Endodermal cell (in vitro differentiated cells): ENCODE measurements around the gene CD207. TPM values are rescaled to one million over a fixed set of nuclear protein-coding genes. Genes with fewer than 3 reads are reported as not detected.
A peak's percentile ranks its signal among the peaks of the same experiment; 100 is the strongest.

Source experiments
- DNase-seq: peaks from one replicate; pipeline ENCODE4 v3.0.0-alpha.2; 2017
- H3K27ac ChIP-seq: 2 replicates; pipeline ENCODE4 v1.5.1; 2013; ENCODE audit warnings: mild to moderate bottlenecking, low read depth, low read length, moderate library complexity
- H3K27me3 ChIP-seq: 2 replicates; pipeline ENCODE4 v1.6.1; 2013; ENCODE audit warnings: mild to moderate bottlenecking, low read length, moderate library complexity; ENCODE audit not compliant: insufficient read depth, control insufficient read depth, poor library complexity, severe bottlenecking
- H3K36me3 ChIP-seq: 2 replicates; pipeline ENCODE4 v1.7.0; 2013; ENCODE audit warnings: mild to moderate bottlenecking, low read length, moderate library complexity; ENCODE audit not compliant: control insufficient read depth, insufficient read depth
- H3K4me1 ChIP-seq: one replicate; pipeline ENCODE4 v1.7.0; 2013; ENCODE audit warnings: low read length; ENCODE audit not compliant: control insufficient read depth, insufficient read depth
- H3K4me3 ChIP-seq: 2 replicates; pipeline ENCODE4 v1.5.1; 2013; ENCODE audit warnings: mild to moderate bottlenecking, low read length, moderate library complexity
- H3K9ac ChIP-seq: 2 replicates; pipeline ENCODE4 v1.6.1; 2013; ENCODE audit warnings: mild to moderate bottlenecking, low read length, moderate library complexity; ENCODE audit not compliant: poor library complexity, severe bottlenecking; ENCODE audit errors: extremely low read depth
- H3K9me3 ChIP-seq: 2 replicates; pipeline ENCODE4 v1.6.1; 2013; ENCODE audit warnings: mild to moderate bottlenecking, low read length, moderate library complexity; ENCODE audit not compliant: control insufficient read depth
- H3K27ac Mint-ChIP-seq: 2 replicates; pipeline ENCODE4 v1.8.0; 2020; ENCODE audit warnings: mixed read lengths
- H3K27me3 Mint-ChIP-seq: 2 replicates; pipeline ENCODE4 v1.8.0; 2021; ENCODE audit warnings: mild to moderate bottlenecking, mixed read lengths; ENCODE audit not compliant: insufficient read depth
- H3K36me3 Mint-ChIP-seq: 2 replicates; pipeline ENCODE4 v1.8.0; 2020; ENCODE audit warnings: low read depth, mixed read lengths
- H3K4me1 Mint-ChIP-seq: 2 replicates; pipeline ENCODE4 v1.8.0; 2020; ENCODE audit warnings: mixed read lengths
- H3K4me3 Mint-ChIP-seq: 2 replicates; pipeline ENCODE4 v1.8.0; 2020; ENCODE audit warnings: mild to moderate bottlenecking, moderate library complexity, mixed read lengths
- H3K9me3 Mint-ChIP-seq: 2 replicates; pipeline ENCODE4 v1.8.0; 2020; ENCODE audit warnings: mild to moderate bottlenecking, mixed read lengths
- CTCF ChIP-seq: fragments of 200-600 bp; sonication (generic); conservative IDR thresholded peaks from 2 replicates; pipeline ENCODE4 v1.5.0; 2021; ENCODE audit warnings: antibody characterized with exemption, mild to moderate bottlenecking
- WGBS, 2 experiments: methylation state at CpG; one replicate each; pipeline versions ENCODE4 v1.1.5 to v1.1.7; 2013; ENCODE audit warnings: missing lambda C conversion rate in 2 of 2, mixed read lengths in 1 of 2; ENCODE audit not compliant: insufficient coverage in 1 of 2, insufficient read length in 1 of 2; 5-methylcytosine and 5-hydroxymethylcytosine counted together
- total RNA-seq, 2 donors: library from RNA; stranded (reverse); fragmentation: NEBNext Ultra II Directional in 1 of 2; extraction: Animal tissue kit (Norgen Biotek cat#: 25700) in 1 of 2; gene quantifications; 2 replicates in 1 of 2; 3 replicates in 1 of 2; pipeline ENCODE4 v1.2.1, GENCODE V29; 2021

Gene CD207
- total RNA-seq, 2 donors from 2014 or later, result not detected

- no peak overlapping the region for H3K4me3 Mint-ChIP-seq
- Histone ChIP-seq H3K9me3 (no peaks in the 10 kb centered on the region), H3K4me3 (no peak overlapping the region), H3K27me3 (peaks cover 67% of the 10 kb centered on the region), H3K4me1 (no peaks in the 10 kb centered on the region), H3K9ac (no peak overlapping the region), H3K27ac (no peak overlapping the region), H3K36me3 (no peaks in the 10 kb centered on the region)
- WGBS, 2 experiments, result 15 to 20% methylated on average over 11 to 36 of the region's 36 CpGs
- H3K9me3 Mint-ChIP-seq, result no peaks in the 10 kb centered on the region
- H3K4me1 Mint-ChIP-seq, result no peaks in the 10 kb centered on the region
- peaks cover 90% of the 10 kb centered on the region for H3K27me3 Mint-ChIP-seq
- H3K36me3 Mint-ChIP-seq, result no peaks in the 10 kb centered on the region
- peak; percentile 96 for DNase-seq
- peak; percentile 95 for TF ChIP-seq CTCF
- H3K27ac Mint-ChIP-seq, result no peak overlapping the region
Measured at GRCh38 chr2:70871398-70872211, 36.0 kb upstream of the CD207 start.

- Histone ChIP-seq H3K27ac (no peak overlapping the region), H3K27me3 (peaks cover 63% of the 10 kb centered on the region), H3K9ac (no peak overlapping the region), H3K9me3 (no peaks in the 10 kb centered on the region), H3K4me1 (no peaks in the 10 kb centered on the region), H3K36me3 (no peaks in the 10 kb centered on the region), H3K4me3 (no peak overlapping the region)
- Mint-ChIP-seq H3K36me3 (no peaks in the 10 kb centered on the region), H3K27me3 (peaks cover 89% of the 10 kb centered on the region), H3K4me1 (no peaks in the 10 kb centered on the region), H3K4me3 (no peak overlapping the region), H3K9me3 (no peaks in the 10 kb centered on the region), H3K27ac (no peak overlapping the region)
- peak; percentile 46 for DNase-seq
- no peak for TF ChIP-seq CTCF
- 80 to 82% methylated on average over 1 to 5 of the region's 5 CpGs for WGBS, 2 experiments
Measured at GRCh38 chr2:70870790-70871189, 35.2 kb upstream of the CD207 start.

GRCh38 chr2:70868970-70869369, 33.4 kb upstream of the CD207 start:
- Mint-ChIP-seq H3K36me3 (no peaks in the 10 kb centered on the region), H3K9me3 (no peaks in the 10 kb centered on the region), H3K4me3 (no peak overlapping the region), H3K27ac (no peak overlapping the region), H3K4me1 (no peaks in the 10 kb centered on the region), H3K27me3 (peaks cover 89% of the 10 kb centered on the region)
- H3K9me3 ChIP-seq, result no peaks in the 10 kb centered on the region
- H3K9ac ChIP-seq, result no peak overlapping the region
- H3K4me3 ChIP-seq, result no peak overlapping the region
- peaks cover 61% of the 10 kb centered on the region for H3K27me3 ChIP-seq
- 100% methylated on average over 1 of the region's 1 CpG; no CpG with 5 or more reads in 1 of the 2 experiments for WGBS, 2 experiments
- H3K27ac ChIP-seq, result no peak overlapping the region
- H3K4me1 ChIP-seq, result no peaks in the 10 kb centered on the region
- no peaks in the 10 kb centered on the region for H3K36me3 ChIP-seq
- no peak for TF ChIP-seq CTCF
- no peak for DNase-seq
